Fibroblast of lung (primary cell): ENCODE data around the gene DNAI1.

Source experiments
- CTCF ChIP-seq, 2 donors: IDR thresholded peaks in 1 of 2; conservative IDR thresholded peaks in 1 of 2; 1 replicate in 1 of 2; 2 replicates in 1 of 2; pipeline ENCODE4 v1.5.1; 2011 to 2012; ENCODE audit warnings: low read length in 2 of 2, control low read depth in 1 of 2, inconsistent platforms in 1 of 2, low read depth in 1 of 2, mild to moderate bottlenecking in 1 of 2
- EZH2 ChIP-seq: IDR thresholded peaks from 2 replicates; pipeline ENCODE4 v1.5.1; 2012; ENCODE audit warnings: low read length, control low read depth, mild to moderate bottlenecking; ENCODE audit errors: missing control alignments

- TF ChIP-seq CTCF (conservative IDR thresholded peaks at IDR 0.05 in 1 of 2, IDR thresholded peaks at IDR 0.05 in 1 of 2; ENCODE audit: low read depth in 1 of 2, low read length in 2 of 2) (no peak), EZH2 (no peak)
These were observed 97.4 kb downstream of the DNAI1 start for GRCh38 chr9:34555936-34556525.
